ENCODE measurements around the gene ATP8B3. TPM values are rescaled to one million over a fixed set of nuclear protein-coding genes. Genes with fewer than 3 reads are reported as not detected.

ATP8B3 gene
- total and polyA plus RNA-seq, 2 experiments from 2014 or later, result 2.1 to 6.0 TPM

GRCh38 chr19:1811472-1811894 is 593 bp downstream of the ATP8B3 start:
- no peaks in the 10 kb centered on the region for H3K9me3 Mint-ChIP-seq
- no peak for DNase-seq (ENCODE audit: low spot score)
- no peak overlapping the region for H3K27ac ChIP-seq (ENCODE audit: low read depth)
- no peaks in the 10 kb centered on the region for H3K9me2 ChIP-seq (ENCODE audit: insufficient read depth)
- peak overlapping the region; percentile 70 for H3K4me2 ChIP-seq
- no peaks in the 10 kb centered on the region for H4K20me1 ChIP-seq (replicated peaks; ENCODE audit: insufficient read depth)
- H3K4me1 ChIP-seq (ENCODE audit: insufficient read depth), result no peaks in the 10 kb centered on the region
- H3K27me3 ChIP-seq (ENCODE audit: insufficient read depth), result no peaks in the 10 kb centered on the region
- peaks cover 3% of the 10 kb centered on the region; the same call in 2 of the 3 replicates for H3K4me1 Mint-ChIP-seq
- H3K4me3 Mint-ChIP-seq, result peak overlapping the region; percentile 43; the same call in 2 of the 3 replicates
- 0 out of 2 replicates have a peak, but pooled peaks cover 5% of the 10 kb centered on the region for H3F3A ChIP-seq (replicated peaks; ENCODE audit: low read depth)
- H3K36me3 ChIP-seq (ENCODE audit: insufficient read depth), result no peaks in the 10 kb centered on the region
- 0 out of 3 replicates have a peak, but pooled peaks cover 3% of the 10 kb centered on the region for H3K36me3 Mint-ChIP-seq (ENCODE audit: low read depth)
- ATAC-seq, result no peak
- H3K79me2 ChIP-seq (replicated peaks; ENCODE audit: insufficient read depth), result no peaks in the 10 kb centered on the region
- H2AFZ ChIP-seq, result no peak overlapping the region
- no peak overlapping the region for H3K27ac Mint-ChIP-seq
- H3K4me3 ChIP-seq, result peak overlapping the region; percentile 77
- H3K27me3 Mint-ChIP-seq (ENCODE audit: insufficient read depth, low read depth, poor library complexity), result peaks cover 24% of the 10 kb centered on the region
- TF ChIP-seq, protein P1, sequence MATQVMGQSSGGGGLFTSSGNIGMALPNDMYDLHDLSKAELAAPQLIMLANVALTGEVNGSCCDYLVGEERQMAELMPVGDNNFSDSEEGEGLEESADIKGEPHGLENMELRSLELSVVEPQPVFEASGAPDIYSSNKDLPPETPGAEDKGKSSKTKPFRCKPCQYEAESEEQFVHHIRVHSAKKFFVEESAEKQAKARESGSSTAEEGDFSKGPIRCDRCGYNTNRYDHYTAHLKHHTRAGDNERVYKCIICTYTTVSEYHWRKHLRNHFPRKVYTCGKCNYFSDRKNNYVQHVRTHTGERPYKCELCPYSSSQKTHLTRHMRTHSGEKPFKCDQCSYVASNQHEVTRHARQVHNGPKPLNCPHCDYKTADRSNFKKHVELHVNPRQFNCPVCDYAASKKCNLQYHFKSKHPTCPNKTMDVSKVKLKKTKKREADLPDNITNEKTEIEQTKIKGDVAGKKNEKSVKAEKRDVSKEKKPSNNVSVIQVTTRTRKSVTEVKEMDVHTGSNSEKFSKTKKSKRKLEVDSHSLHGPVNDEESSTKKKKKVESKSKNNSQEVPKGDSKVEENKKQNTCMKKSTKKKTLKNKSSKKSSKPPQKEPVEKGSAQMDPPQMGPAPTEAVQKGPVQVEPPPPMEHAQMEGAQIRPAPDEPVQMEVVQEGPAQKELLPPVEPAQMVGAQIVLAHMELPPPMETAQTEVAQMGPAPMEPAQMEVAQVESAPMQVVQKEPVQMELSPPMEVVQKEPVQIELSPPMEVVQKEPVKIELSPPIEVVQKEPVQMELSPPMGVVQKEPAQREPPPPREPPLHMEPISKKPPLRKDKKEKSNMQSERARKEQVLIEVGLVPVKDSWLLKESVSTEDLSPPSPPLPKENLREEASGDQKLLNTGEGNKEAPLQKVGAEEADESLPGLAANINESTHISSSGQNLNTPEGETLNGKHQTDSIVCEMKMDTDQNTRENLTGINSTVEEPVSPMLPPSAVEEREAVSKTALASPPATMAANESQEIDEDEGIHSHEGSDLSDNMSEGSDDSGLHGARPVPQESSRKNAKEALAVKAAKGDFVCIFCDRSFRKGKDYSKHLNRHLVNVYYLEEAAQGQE (IDR thresholded peaks at IDR 0.05; ENCODE audit: unreplicated experiment), result no peak
- no peak for TF ChIP-seq ZNF114 (CRISPR knock-in tag; IDR thresholded peaks at IDR 0.05)
- no peak for TF ChIP-seq JUNB (IDR thresholded peaks at IDR 0.05; ENCODE audit: unreplicated experiment)
- TF ChIP-seq STAT1 (IDR thresholded peaks at IDR 0.05; ENCODE audit: unreplicated experiment), result no peak

- Mint-ChIP-seq H3K27ac (no peak overlapping the region), H3K4me1 (peaks cover 3% of the 10 kb centered on the region; the same call in 2 of the 3 replicates), H3K36me3 (ENCODE audit: low read depth) (no peaks in the 10 kb centered on the region), H3K9me3 (no peaks in the 10 kb centered on the region), H3K27me3 (ENCODE audit: insufficient read depth, low read depth, poor library complexity) (peaks cover 24% of the 10 kb centered on the region), H3K4me3 (no peak overlapping the region; the same call in 2 of the 3 replicates)
- Histone ChIP-seq H3K4me3 (no peak overlapping the region), H3K4me1 (ENCODE audit: insufficient read depth) (no peaks in the 10 kb centered on the region), H4K20me1 (replicated peaks; ENCODE audit: insufficient read depth) (no peaks in the 10 kb centered on the region), H3K79me2 (replicated peaks; ENCODE audit: insufficient read depth) (no peaks in the 10 kb centered on the region), H2AFZ (no peak overlapping the region), H3K4me2 (no peak overlapping the region), H3K27ac (ENCODE audit: low read depth) (no peak overlapping the region), H3K9me2 (ENCODE audit: insufficient read depth) (no peaks in the 10 kb centered on the region), H3K36me3 (ENCODE audit: insufficient read depth) (no peaks in the 10 kb centered on the region), H3K27me3 (ENCODE audit: insufficient read depth) (no peaks in the 10 kb centered on the region), H3F3A (replicated peaks; ENCODE audit: low read depth) (0 out of 2 replicates have a peak, but pooled peaks cover 5% of the 10 kb centered on the region)
- DNase-seq (ENCODE audit: low spot score), result no peak
- ATAC-seq, result no peak
- TF ChIP-seq CREB1 (CRISPR knock-in tag; IDR thresholded peaks at IDR 0.05; ENCODE audit: low read depth) (no peak), STAT1 (IDR thresholded peaks at IDR 0.05; ENCODE audit: unreplicated experiment) (no peak), NANOG (IDR thresholded peaks at IDR 0.05; ENCODE audit: borderline replicate concordance) (no peak), ZNF331 (CRISPR knock-in tag; IDR thresholded peaks at IDR 0.05; ENCODE audit: low read depth) (no peak), ZNF462 (CRISPR knock-in tag; IDR thresholded peaks at IDR 0.05) (no peak), JUNB (IDR thresholded peaks at IDR 0.05; ENCODE audit: unreplicated experiment) (no peak), ZNF114 (CRISPR knock-in tag; IDR thresholded peaks at IDR 0.05) (no peak)
- TF ChIP-seq, protein P2, sequence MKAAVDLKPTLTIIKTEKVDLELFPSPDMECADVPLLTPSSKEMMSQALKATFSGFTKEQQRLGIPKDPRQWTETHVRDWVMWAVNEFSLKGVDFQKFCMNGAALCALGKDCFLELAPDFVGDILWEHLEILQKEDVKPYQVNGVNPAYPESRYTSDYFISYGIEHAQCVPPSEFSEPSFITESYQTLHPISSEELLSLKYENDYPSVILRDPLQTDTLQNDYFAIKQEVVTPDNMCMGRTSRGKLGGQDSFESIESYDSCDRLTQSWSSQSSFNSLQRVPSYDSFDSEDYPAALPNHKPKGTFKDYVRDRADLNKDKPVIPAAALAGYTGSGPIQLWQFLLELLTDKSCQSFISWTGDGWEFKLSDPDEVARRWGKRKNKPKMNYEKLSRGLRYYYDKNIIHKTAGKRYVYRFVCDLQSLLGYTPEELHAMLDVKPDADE (IDR thresholded peaks at IDR 0.05), result no peak
These were observed 1.5 kb downstream of the ATP8B3 start for GRCh38 chr19:1810439-1811160.

Data from GM23338 (cell line).